DOHH2 (cell line): ENCODE results near the gene HIVEP3.

Experiments used
- H3F3A ChIP-seq: fragments of 200-600 bp; sonication (generic), shearing (Covaris generic); 2 replicates; pipeline ENCODE4 v1.6.0; 2016; ENCODE audit warnings: antibody characterized with exemption, mild to moderate bottlenecking; ENCODE audit not compliant: control insufficient read depth, insufficient read depth
- H3K27ac ChIP-seq: fragments of 200-600 bp; sonication (generic); 2 replicates; pipeline ENCODE4 v1.5.1; 2014; ENCODE audit warnings: low read depth, mild to moderate bottlenecking, low read length, moderate library complexity
- H3K27me3 ChIP-seq: fragments of 200-600 bp; sonication (generic); 2 replicates; pipeline ENCODE4 v1.6.1; 2014; ENCODE audit warnings: mild to moderate bottlenecking, low read length, mixed read lengths; ENCODE audit not compliant: control insufficient read depth
- H3K36me3 ChIP-seq: fragments of 200-600 bp; sonication (generic); 2 replicates; pipeline ENCODE4 v1.6.1; 2014; ENCODE audit warnings: mild to moderate bottlenecking, low read length, moderate library complexity, mixed read lengths; ENCODE audit not compliant: control insufficient read depth
- H3K4me1 ChIP-seq: fragments of 200-600 bp; sonication (generic); 2 replicates; pipeline ENCODE4 v1.6.1; 2014; ENCODE audit warnings: mild to moderate bottlenecking, low read length, mixed read lengths; ENCODE audit not compliant: control insufficient read depth
- H3K4me2 ChIP-seq: fragments of 200-600 bp; sonication (generic); 2 replicates; pipeline ENCODE4 v1.6.0; 2014; ENCODE audit warnings: mild to moderate bottlenecking, low read length, moderate library complexity
- H3K4me3 ChIP-seq: fragments of 200-600 bp; sonication (generic); 2 replicates; pipeline ENCODE4 v1.5.1; 2014; ENCODE audit warnings: mild to moderate bottlenecking, low read length, mixed read lengths
- H3K79me2 ChIP-seq: fragments of 200-600 bp; sonication (generic); 2 replicates; pipeline ENCODE4 v1.6.1; 2014; ENCODE audit warnings: mild to moderate bottlenecking, low read length, mixed read lengths; ENCODE audit not compliant: control insufficient read depth
- H3K9me2 ChIP-seq: fragments of 200-600 bp; sonication (generic); replicated peaks from 2 replicates; pipeline ENCODE4 v1.6.1; 2014; ENCODE audit warnings: mild to moderate bottlenecking, low read length, mixed read lengths; ENCODE audit not compliant: control insufficient read depth
- H3K9me3 ChIP-seq: fragments of 200-600 bp; sonication (generic); 2 replicates; pipeline ENCODE4 v1.6.1; 2014; ENCODE audit warnings: antibody characterized with exemption, low read length, mixed read lengths; ENCODE audit not compliant: control insufficient read depth, insufficient read depth
- H4K20me1 ChIP-seq: fragments of 200-600 bp; sonication (generic); 2 replicates; pipeline ENCODE4 v1.6.0; 2014; ENCODE audit warnings: low read depth, mild to moderate bottlenecking, antibody characterized with exemption, low read length, moderate library complexity; ENCODE audit not compliant: control insufficient read depth, insufficient read depth
- CTCF ChIP-seq: fragments of 200-600 bp; sonication (generic); IDR thresholded peaks from one replicate; pipeline ENCODE4 v1.5.1; 2014; ENCODE audit warnings: antibody characterized with exemption, mild to moderate bottlenecking, low read depth, low read length; ENCODE audit not compliant: poor library complexity, severe bottlenecking
- EZH2phosphoT487 ChIP-seq: fragments of 200-600 bp; sonication (generic); IDR thresholded peaks from 2 replicates; pipeline ENCODE4 v1.6.1; 2017; ENCODE audit warnings: borderline replicate concordance, mild to moderate bottlenecking, antibody characterized with exemption, low read length, moderate library complexity, mixed read lengths

HIVEP3 gene

GRCh38 chr1:41639332-41639936, 279.3 kb downstream of the HIVEP3 start:
- Histone ChIP-seq H3K27ac (no peak overlapping the region), H3K9me2 (no peaks in the 10 kb centered on the region), H3K4me2 (no peak overlapping the region), H3K79me2 (no peaks in the 10 kb centered on the region), H3K4me3 (no peak overlapping the region), H3K9me3 (no peaks in the 10 kb centered on the region), H4K20me1 (no peaks in the 10 kb centered on the region), H3K4me1 (no peaks in the 10 kb centered on the region), H3K27me3 (no peaks in the 10 kb centered on the region; the same call in 1 of the 2 replicates), H3F3A (no peaks in the 10 kb centered on the region), H3K36me3 (no peaks in the 10 kb centered on the region)
- TF ChIP-seq CTCF (no peak), EZH2phosphoT487 (no peak)

- Histone ChIP-seq H3K27me3 (peaks cover 5% of the 10 kb centered on the region; the same call in 1 of the 2 replicates), H3K27ac (no peak overlapping the region), H3K36me3 (no peaks in the 10 kb centered on the region), H3K79me2 (no peaks in the 10 kb centered on the region), H4K20me1 (no peaks in the 10 kb centered on the region), H3K4me1 (no peaks in the 10 kb centered on the region), H3K4me2 (no peak overlapping the region), H3F3A (no peaks in the 10 kb centered on the region), H3K9me3 (no peaks in the 10 kb centered on the region), H3K4me3 (no peak overlapping the region), H3K9me2 (no peaks in the 10 kb centered on the region)
- no peak for TF ChIP-seq CTCF
Observed at GRCh38 chr1:41638086-41639024, 280.4 kb downstream of the HIVEP3 start.

- H3K9me3 ChIP-seq = no peaks in the 10 kb centered on the region
- H3K79me2 ChIP-seq = no peaks in the 10 kb centered on the region
- H3F3A ChIP-seq = no peaks in the 10 kb centered on the region
- H3K4me3 ChIP-seq = no peak overlapping the region
- no peak overlapping the region for H3K4me2 ChIP-seq
- peaks cover 5% of the 10 kb centered on the region; the same call in 1 of the 2 replicates for H3K27me3 ChIP-seq
- H3K4me1 ChIP-seq = no peaks in the 10 kb centered on the region
- no peaks in the 10 kb centered on the region for H4K20me1 ChIP-seq
- no peaks in the 10 kb centered on the region for H3K9me2 ChIP-seq
- no peak overlapping the region for H3K27ac ChIP-seq
- no peaks in the 10 kb centered on the region for H3K36me3 ChIP-seq
- no peak for TF ChIP-seq EZH2phosphoT487
- TF ChIP-seq CTCF = no peak
Observed at GRCh38 chr1:41637367-41637766, 281.4 kb downstream of the HIVEP3 start.
